SH-SY5Y (cell line): Measurements from ENCODE around the gene EIPR1.

Source experiments
- GATA2 ChIP-seq: IDR thresholded peaks from 2 replicates; pipeline ENCODE4 v1.6.1; 2011; ENCODE audit warnings: mild to moderate bottlenecking, low read depth, low read length
- GATA3 ChIP-seq: IDR thresholded peaks from 2 replicates; pipeline ENCODE4 v1.6.1; 2011; ENCODE audit warnings: low read depth, mild to moderate bottlenecking, low read length, moderate library complexity

Gene EIPR1

DNA sequence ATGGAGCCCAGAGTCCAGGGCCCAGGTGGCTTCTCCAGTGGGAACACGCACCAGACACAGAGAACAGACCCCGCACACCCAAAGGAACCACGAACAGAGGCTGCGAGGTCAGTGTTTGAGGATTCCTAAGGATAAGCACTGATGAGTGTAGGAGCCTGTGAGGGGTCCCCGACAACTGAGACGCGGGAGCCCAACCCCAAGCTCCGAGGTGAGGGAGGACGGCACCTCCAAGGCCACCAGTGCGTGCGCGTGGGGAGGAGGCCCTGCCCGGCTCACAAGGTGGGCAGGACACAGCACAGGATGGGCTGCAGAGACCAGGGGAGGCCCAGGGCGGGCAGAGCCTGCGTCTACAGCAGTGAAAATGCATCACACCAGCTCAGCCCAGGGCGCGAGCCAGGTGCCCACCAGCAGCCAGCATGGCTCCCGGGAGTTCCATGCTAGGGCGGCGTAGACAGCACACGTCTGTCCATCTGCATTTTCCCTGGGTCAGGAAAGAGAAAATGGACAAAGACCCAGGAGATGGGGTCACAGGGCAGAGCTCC lies 189.1 kb downstream of the EIPR1 start:
- no peak for TF ChIP-seq GATA3
- no peak for TF ChIP-seq GATA2

DNA sequence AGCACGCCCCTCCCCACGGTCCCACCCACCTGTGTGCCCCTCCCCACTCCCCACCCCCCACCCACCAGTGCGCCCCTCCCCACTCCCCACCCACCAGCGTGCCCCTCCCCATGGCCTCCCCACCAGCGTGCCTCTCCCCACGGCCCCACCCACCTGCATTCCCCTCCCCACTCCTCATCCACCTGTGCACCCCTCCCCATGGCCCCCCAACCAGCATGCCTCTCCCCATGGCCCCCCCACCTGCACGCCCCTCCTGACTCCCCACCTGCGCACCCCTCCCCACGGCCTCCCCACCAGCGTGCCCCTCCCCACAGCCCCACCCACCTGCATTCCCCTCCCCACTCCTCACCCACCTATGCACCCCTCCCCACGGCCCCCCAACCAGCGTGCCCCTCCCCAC lies 190.2 kb downstream of the EIPR1 start:
- TF ChIP-seq GATA3 (no peak), GATA2 (no peak)

DNA sequence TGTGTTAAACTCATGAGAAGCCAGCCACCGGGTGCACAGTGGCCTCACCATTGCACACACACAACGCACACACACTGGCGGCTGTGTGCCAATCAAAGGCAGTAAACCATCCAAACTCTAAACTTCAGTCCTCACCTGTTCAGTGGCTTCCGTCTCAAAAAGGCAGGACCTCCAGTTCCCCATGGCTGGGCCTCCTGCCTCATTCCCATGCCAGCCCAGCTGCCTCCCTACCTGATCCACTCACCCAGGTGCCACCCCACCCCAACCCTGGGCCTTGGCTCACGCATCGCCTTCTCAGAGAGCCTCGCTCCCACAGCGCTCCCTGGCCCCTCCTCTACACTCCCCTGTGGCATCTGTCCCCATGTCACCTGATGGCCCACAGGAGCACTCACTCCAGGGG lies 190.9 kb downstream of the EIPR1 start:
- TF ChIP-seq GATA2 (no peak), GATA3 (no peak)

- TF ChIP-seq GATA2 (no peak), GATA3 (no peak)
These were observed 191.7 kb downstream of the EIPR1 start for GRCh38 chr2:3185910-3186309.

GRCh38 chr2:3185256-3185655 lies 192.4 kb downstream of the EIPR1 start:
- no peak for TF ChIP-seq GATA2
- TF ChIP-seq GATA3 = no peak

DNA sequence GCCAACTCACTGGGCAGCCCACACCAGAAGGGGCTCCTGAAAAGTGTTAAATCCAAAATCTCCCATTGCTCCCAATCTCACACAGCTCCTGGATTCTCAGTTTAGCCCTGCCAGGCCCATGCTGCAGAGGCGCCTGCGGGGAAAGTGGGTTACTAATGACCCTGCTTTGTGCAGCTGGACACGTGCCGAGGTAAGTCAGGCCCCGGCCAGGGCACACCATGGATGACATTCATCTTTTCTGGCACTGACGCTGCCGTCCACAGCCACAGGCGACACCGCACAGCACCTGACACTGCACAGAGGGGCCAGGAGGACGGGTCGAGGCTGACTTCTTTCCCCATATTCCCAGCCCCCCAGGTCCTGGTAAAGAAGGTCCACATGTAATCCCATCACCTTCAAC lies 193.5 kb downstream of the EIPR1 start:
- TF ChIP-seq GATA2 (no peak), GATA3 (no peak)

DNA sequence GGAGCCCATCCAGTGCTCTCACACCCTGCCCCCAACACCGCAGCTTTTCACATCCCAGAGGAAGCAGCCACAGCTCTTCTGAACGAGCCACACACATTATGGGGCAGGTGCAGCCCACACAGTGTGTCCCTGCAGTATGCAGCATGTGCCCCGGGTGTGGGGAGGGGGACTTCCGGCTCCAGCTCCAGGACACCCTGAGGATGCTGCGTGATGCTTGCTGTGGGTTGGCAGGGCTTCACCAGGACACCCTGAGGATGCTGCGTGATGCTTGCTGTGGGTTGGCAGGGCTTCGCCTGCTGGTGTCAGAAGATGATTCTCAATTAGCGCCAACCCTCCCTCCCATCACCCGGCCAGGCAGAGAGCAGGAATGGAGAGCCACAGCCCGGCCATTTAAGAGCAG lies 193.9 kb downstream of the EIPR1 start:
- TF ChIP-seq GATA3 (no peak), GATA2 (no peak)

DNA sequence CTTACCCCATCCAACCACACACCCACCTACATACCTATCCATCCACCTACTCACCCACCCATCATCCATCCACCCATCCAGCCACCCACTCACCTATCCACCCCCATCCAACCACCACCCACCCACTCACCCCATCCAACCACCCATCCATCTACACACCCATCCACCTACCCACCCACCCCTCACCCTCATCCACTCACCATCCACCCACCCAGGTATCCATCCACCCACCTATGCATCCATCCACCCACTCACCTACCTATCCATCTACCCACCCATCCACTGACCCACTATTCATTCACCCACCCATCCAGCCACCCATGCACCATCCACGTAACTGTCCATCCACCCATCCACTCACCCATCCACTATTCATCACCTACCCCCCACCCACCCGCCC lies 194.8 kb downstream of the EIPR1 start:
- no peak for TF ChIP-seq GATA3
- no peak for TF ChIP-seq GATA2

GRCh38 chr2:3181416-3182010 lies 196.1 kb downstream of the EIPR1 start:
- TF ChIP-seq GATA3 (no peak), GATA2 (no peak)

- no peak for TF ChIP-seq GATA2
- TF ChIP-seq GATA3 = no peak
These were observed 197.3 kb downstream of the EIPR1 start for GRCh38 chr2:3180082-3180908.

- TF ChIP-seq GATA2 (no peak), GATA3 (no peak)
These were observed 198.0 kb downstream of the EIPR1 start for GRCh38 chr2:3179626-3180025.

GRCh38 chr2:3179208-3179607 lies 198.4 kb downstream of the EIPR1 start:
- no peak for TF ChIP-seq GATA2
- no peak for TF ChIP-seq GATA3

DNA sequence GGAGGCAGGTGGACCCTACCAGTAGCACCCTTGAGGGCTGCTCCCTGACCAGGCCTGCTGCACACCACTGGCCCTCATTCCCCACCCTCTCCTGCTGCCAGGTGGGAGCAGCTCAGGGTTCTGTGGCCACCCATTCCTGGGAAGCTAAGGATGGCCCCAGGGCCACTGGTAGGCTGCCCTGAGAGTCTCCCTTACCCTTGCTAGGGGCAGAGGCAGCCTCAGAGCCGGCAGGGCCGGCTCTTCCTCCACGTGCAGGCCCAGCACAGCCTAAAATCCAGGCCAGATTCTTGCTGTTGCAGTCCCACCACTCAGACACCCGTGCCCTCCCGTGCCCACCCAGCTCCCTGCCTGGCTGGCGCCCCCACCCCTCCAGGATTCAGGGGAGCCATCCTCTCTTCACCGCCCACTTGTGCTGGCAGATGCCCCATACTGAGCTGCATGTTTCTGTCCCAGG lies 199.0 kb downstream of the EIPR1 start:
- TF ChIP-seq GATA2 (no peak), GATA3 (no peak)

GRCh38 chr2:3177891-3178577 lies 199.6 kb downstream of the EIPR1 start:
- TF ChIP-seq GATA2 = no peak
